DMS79 treated with DMSO at 0.1 percent for 48 hours (cell line): ENCODE measurements around the gene UFSP1.

ENCODE experiments used
- DNase-seq: peaks from one replicate; lab custom pipeline; 2025; lab: John Stamatoyannopoulos, UW

UFSP1 gene

DNA sequence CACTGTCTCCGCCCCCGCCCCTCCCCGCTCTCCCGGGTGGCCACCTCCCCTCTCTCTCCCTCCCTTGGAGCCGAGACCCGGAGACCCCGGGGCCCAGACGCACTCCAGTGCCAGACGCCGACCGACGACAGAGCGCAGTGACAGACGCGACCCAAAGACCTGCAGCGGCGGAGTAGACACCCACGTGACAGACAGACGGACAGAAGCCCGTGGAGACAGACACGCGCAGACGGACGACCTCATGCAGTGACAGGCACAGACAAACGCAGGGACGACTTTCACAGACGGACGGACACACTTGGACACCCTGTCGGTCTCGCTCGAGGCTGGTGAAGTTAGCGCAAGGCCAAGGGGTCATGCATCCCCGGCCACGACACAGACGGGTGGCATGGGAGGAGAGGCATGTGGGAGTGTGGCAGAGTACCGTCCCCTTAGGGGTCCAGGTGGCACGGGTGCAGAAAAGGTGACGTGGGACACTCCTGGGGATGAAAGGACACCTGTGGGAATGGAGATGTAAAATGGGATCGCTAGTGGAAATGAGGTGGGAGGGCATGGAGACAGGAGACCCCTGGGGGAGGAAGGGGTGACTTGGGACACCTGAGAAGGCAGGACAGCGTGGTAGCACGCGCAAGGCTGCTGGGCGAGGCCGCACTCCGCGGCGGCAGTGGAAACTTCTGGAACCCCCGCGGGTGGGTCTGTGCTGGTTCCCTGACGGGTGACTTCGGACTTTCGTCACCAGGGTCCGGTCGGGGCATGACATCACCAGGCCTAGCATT lies 6.6 kb upstream of the UFSP1 start:
- DNase-seq: peak; percentile 9

DNA sequence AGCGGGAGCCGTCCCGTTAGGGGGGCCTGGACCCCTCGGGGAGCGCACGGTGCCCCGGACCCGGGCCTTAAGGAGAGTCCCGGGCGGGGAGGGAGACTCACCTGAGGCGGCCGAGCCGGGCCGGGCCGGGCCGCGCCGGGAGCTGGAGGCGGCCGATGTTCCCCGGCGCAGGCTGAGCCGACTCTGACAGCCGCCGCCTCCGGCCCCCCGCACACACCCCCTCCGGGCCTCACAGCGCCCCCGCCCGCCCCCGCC lies 6.1 kb upstream of the UFSP1 start, which contains the start of gene ACHE:
ACHE (minus strand) TSS at position 188 of the 255 bp plus-strand sequence. CDS start 1,656 bp downstream, outside the sequence.
- DNase-seq: no peak

GRCh38 chr7:100894860-100895700 lies 5.6 kb upstream of the UFSP1 start:
- peak; percentile 12 for DNase-seq

DNA sequence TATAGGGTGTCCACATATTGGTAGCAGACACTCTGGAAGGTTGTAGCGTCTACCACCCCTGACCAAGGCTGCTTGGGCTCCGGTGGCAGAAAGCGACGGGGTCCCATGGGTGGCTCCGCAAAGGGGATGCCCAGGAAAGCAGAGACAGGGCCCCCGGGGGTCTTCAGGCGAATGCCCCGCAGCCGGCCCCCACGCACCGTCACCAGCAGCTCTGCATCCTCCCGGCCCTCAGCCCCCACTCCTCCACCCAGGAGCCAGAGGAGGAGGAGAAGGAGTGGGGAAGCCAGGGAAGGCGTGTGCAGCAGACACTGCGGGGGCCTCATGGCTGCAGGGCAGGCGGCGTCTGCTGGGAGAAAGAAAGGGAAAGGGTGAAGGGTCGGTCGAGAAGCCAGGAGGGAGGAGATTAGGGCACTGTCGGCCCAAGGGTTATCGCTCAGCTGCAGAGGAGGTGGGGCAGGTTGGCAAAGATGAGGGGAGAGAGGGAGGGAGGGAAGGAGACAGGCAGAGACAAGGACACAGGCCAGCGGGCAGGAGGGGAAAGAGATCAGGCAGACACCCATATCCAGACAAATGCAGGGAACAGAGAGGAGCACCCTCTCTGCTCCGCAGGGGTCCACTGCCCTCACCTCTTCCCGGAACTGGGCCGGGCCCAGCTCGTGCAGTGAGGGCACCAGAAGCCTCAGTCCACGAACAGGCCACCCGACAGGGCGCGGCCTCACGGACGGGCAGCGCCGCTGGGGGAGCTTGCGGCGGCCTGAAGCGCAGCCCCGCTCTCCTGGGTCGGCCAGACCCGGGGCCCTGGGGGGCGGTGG lies 4.6 kb upstream of the UFSP1 start:
- no peak for DNase-seq

GRCh38 chr7:100893318-100893895 lies 3.9 kb upstream of the UFSP1 start:
- DNase-seq: no peak

- no peak for DNase-seq
Observed at GRCh38 chr7:100892364-100893317, 3.1 kb upstream of the UFSP1 start.

DNA sequence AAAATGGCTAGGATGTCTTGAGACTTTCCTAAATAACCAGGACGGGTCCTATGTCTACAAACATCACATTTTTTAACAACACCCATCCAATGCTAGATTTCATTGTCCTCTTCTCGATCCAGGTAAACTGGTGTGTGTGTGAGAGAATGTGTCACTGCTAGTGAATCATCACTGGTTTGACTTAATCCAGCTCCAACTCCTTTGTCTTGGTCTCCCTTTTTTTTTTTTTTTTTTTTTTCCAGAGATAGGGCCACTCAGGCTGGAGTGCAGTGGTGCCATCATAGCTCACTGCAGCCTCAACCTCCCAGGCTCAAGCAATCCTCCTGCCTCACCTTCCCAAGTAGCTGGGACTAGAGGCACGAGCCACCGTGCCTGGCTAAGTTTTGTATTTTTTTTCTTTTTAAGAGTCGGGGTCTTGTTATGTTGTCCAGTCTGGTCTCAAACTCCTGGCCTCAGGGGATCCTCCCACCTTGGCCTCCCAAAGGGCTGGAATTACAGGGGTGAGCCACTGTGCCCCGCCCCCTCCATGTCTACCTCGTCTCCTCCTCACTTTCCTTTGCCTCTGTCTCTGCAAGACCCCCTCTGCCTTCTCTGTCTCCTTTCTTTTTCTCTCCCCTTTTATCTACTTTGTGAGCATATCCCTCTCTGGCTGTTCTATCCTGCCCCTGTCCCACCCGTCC lies 2.2 kb upstream of the UFSP1 start:
- DNase-seq: peak; percentile 17

DNA sequence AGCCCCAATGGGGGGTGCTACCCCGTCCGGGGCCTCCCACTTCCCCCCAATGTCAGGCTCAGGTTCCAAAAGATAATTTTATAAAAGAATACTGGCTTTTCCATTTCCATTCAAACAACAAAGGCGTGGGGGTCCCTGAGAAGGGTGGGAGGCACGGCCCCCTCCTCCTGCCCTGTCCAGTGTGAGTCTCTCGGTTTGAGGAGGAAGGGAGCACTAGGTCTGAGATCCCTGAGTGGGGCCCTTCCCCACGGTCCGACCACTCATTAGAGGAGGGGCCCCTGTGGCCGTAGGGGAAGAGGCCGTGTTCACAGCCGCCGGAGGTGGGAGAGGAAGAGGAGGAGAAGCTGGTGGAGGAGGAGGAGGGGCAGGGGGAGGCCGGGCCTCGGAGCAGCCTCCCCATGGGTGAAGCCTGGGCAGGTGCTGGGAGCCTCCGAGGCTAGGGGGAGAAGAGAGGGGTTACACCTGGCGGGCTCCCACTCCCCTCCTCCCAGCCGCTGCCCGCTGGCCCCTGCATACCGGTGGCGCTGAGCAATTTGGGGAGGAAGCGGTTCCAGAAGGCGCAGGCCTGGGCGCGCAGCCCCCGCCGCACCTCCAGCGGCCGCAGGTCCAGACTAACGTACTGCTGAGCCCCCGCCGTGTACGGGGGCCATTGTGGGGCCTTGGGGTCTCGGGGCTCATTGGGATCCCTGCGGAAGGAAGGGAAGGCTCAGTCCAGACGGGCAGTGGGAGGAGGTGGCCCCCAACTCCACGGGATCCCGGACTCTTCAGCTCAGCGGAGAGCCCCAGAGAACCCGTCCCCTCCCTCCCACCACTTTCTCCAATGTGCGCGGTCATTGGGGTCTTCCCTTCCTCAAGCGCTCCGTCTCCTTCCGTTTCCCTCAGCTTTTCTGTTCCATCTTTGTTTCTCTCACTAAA lies 1.4 kb upstream of the UFSP1 start:
- DNase-seq: no peak

- no peak for DNase-seq
Observed at GRCh38 chr7:100888291-100888987, 1.1 kb downstream of the UFSP1 start.

- DNase-seq: no peak
Observed at GRCh38 chr7:100887516-100888290, 1.8 kb downstream of the UFSP1 start.

DNA sequence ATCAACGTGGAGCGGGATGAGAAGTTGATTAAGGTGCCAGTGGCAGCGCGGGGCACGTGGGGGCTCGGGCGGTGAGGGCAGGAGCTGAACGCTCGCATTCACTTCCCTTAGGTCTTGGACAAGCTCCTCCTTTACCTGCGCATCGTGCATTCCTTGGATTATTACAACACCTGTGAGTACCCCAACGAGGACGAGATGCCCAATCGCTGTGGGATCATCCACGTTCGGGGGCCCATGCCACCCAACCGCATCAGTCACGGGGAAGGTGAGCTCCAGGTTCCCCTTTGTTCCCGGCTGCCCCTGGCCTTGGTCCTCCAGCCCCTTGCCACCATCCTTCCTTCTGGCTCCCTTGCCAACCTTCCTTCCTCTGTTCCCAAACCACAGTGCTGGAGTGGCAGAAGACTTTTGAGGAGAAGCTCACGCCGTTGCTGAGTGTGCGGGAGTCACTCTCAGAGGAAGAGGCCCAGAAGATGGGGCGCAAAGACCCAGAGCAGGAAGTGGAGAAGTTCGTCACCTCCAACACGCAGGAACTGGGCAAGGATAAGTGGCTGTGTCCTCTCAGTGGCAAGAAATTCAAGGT lies 2.5 kb downstream of the UFSP1 start:
- no peak for DNase-seq

DNA sequence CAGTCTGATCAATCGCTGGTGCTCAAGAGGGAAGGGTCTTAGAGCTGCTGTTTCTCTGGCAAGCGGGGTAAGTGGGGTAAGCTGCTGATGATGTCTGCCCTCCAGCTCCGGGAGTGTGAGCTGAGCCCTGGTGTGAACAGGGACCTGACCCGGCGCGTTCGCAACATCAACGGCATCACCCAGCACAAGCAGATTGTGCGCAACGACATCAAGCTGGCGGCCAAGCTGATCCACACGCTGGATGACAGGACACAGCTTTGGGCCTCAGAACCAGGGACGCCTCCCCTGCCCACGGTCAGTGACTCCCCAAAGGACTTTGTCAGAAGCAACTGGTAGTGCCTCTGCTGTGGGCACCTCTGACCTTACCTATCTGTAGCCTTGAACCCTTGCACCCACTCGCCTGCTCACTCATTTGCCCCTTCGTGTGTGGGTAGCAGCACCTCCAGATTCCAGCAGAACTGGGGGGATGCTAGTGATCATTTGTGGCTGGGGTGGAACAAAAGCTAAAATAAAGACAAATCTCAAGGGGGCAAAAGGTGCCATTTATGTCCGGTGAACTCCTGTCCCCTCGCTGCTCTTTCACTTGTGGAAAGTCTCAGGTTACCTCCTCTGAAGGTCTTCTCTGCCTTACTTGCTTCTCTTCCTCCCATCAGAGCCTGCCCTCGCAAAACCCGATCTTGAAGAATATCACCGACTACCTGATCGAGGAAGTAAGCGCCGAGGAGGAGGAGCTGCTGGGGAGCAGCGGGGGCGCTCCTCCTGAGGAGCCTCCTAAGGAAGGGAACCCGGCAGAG lies 3.2 kb downstream of the UFSP1 start:
- DNase-seq: no peak

GRCh38 chr7:100885440-100886141 lies 3.9 kb downstream of the UFSP1 start:
- DNase-seq: no peak

GRCh38 chr7:100884736-100885439 lies 4.6 kb downstream of the UFSP1 start:
- DNase-seq: no peak

GRCh38 chr7:100882785-100883526 lies 6.6 kb downstream of the UFSP1 start:
- DNase-seq: no peak
